Loucy (cell line): ENCODE data around the gene DENND4C.

Source experiments
- CTCF ChIP-seq: fragments of 200-600 bp; sonication (generic); conservative IDR thresholded peaks from 2 replicates; pipeline ENCODE4 v1.5.1; 2014; ENCODE audit warnings: mild to moderate bottlenecking, antibody characterized with exemption, low read length
- EZH2phosphoT487 ChIP-seq: fragments of 200-600 bp; IDR thresholded peaks from 2 replicates; pipeline ENCODE4 v1.6.1; 2018; ENCODE audit warnings: antibody characterized with exemption, mild to moderate bottlenecking, moderate library complexity, borderline replicate concordance

DNA sequence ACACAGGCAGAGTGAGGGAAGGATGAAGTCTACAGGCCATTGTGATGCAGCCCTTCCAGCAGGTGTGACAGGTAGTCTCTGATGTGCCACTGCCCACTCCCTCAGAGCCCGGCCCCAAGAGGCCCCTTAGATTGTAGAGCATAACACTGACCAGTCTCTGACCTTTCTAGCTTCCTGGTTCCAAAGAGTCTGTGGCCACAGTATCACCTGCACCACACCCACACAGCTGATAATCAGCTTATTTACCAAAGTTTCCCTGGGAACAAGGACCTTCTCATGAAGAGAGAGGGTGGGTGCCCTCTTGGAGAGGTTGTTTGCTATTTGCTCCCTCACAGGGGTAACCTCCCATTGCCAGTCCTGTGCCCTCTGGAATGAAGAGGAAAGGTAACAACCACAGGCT is 167.4 kb downstream of the DENND4C start:
- TF ChIP-seq CTCF (no peak), EZH2phosphoT487 (no peak)
